ENCODE data around the gene UQCC2.

The UQCC2 gene

DNA sequence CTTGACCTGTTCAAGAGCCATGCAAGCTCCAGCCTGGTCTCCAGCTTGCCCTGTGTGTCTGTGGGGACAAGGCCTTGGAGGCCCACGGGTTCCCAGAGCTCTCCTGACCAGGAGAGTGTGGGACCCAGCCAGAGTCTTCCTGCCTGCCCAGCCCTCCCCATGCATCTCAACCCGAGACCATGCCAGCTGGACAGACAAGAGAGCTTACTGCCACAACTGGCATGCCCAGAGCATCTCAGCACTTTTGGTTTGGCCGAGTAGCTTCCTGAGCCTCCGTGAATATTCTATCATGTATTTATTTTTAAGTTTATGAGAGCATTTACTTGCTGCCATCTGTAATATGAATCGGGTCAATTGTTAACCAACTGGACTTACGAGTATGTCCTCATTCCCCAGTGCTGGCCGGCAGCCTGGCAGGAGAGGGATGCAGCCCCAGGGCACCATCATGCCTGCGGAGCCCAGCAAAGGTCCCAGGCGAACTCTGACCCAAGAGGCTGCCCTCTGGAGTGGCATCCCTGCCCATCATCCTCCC lies 20.3 kb upstream of the UQCC2 start:
- H3K9me2 ChIP-seq (replicated peaks; ENCODE audit: control insufficient read depth, low read length), result no peaks in the 10 kb centered on the region
- H4K20me1 ChIP-seq (ENCODE audit: control insufficient read depth, insufficient read depth, low read depth, low read length), result no peaks in the 10 kb centered on the region
- no peaks in the 10 kb centered on the region for H3K36me3 ChIP-seq (ENCODE audit: control insufficient read depth, low read length)
- no peak overlapping the region for H3K4me2 ChIP-seq (ENCODE audit: low read length)
- H3K27ac ChIP-seq (ENCODE audit: low read depth, low read length), result no peak overlapping the region
- H3K27me3 ChIP-seq (ENCODE audit: control insufficient read depth, low read length), result peaks cover 16% of the 10 kb centered on the region
- no peaks in the 10 kb centered on the region for H3F3A ChIP-seq (ENCODE audit: control insufficient read depth, insufficient read depth)
- no peaks in the 10 kb centered on the region for H3K79me2 ChIP-seq (ENCODE audit: control insufficient read depth, low read length)
- H3K4me1 ChIP-seq (ENCODE audit: control insufficient read depth, low read length), result peaks cover 12% of the 10 kb centered on the region
- H3K4me3 ChIP-seq (ENCODE audit: low read length), result no peak overlapping the region
- TF ChIP-seq CTCF (IDR thresholded peaks at IDR 0.05; ENCODE audit: low read depth, low read length, poor library complexity, severe bottlenecking) (no peak), EZH2phosphoT487 (IDR thresholded peaks at IDR 0.05; ENCODE audit: borderline replicate concordance, low read length) (no peak)
- no peaks in the 10 kb centered on the region for H3K9me3 ChIP-seq (ENCODE audit: control insufficient read depth, insufficient read depth, low read length)

- no peak overlapping the region for H3K27ac ChIP-seq (ENCODE audit: low read depth, low read length)
- H3K9me3 ChIP-seq (ENCODE audit: control insufficient read depth, insufficient read depth, low read length), result no peaks in the 10 kb centered on the region
- no peak overlapping the region for H3K4me2 ChIP-seq (ENCODE audit: low read length)
These were observed 19.5 kb upstream of the UQCC2 start for GRCh38 chr6:33731035-33731434.

GRCh38 chr6:33730611-33731010 lies 19.1 kb upstream of the UQCC2 start:
- no peaks in the 10 kb centered on the region for H3F3A ChIP-seq (ENCODE audit: control insufficient read depth, insufficient read depth)
- H3K4me2 ChIP-seq (ENCODE audit: low read length), result no peak overlapping the region
- no peak overlapping the region for H3K27ac ChIP-seq (ENCODE audit: low read depth, low read length)
- no peaks in the 10 kb centered on the region for H3K36me3 ChIP-seq (ENCODE audit: control insufficient read depth, low read length)
- H3K4me3 ChIP-seq (ENCODE audit: low read length), result no peak overlapping the region
- H3K27me3 ChIP-seq (ENCODE audit: control insufficient read depth, low read length), result peaks cover 27% of the 10 kb centered on the region
- no peaks in the 10 kb centered on the region for H3K9me2 ChIP-seq (replicated peaks; ENCODE audit: control insufficient read depth, low read length)
- no peaks in the 10 kb centered on the region for H3K79me2 ChIP-seq (ENCODE audit: control insufficient read depth, low read length)
- no peaks in the 10 kb centered on the region for H4K20me1 ChIP-seq (ENCODE audit: control insufficient read depth, insufficient read depth, low read depth, low read length)
- H3K9me3 ChIP-seq (ENCODE audit: control insufficient read depth, insufficient read depth, low read length), result no peaks in the 10 kb centered on the region
- peaks cover 13% of the 10 kb centered on the region for H3K4me1 ChIP-seq (ENCODE audit: control insufficient read depth, low read length)
- TF ChIP-seq CTCF (IDR thresholded peaks at IDR 0.05; ENCODE audit: low read depth, low read length, poor library complexity, severe bottlenecking), result no peak
- TF ChIP-seq EZH2phosphoT487 (IDR thresholded peaks at IDR 0.05; ENCODE audit: borderline replicate concordance, low read length), result no peak

More at GRCh38 chr6:33731035-33731434, 19.5 kb upstream of the UQCC2 start:
- Histone ChIP-seq H4K20me1 (ENCODE audit: control insufficient read depth, insufficient read depth, low read depth, low read length) (no peaks in the 10 kb centered on the region), H3K9me2 (replicated peaks; ENCODE audit: control insufficient read depth, low read length) (no peaks in the 10 kb centered on the region), H3K4me3 (ENCODE audit: low read length) (no peak overlapping the region), H3K36me3 (ENCODE audit: control insufficient read depth, low read length) (no peaks in the 10 kb centered on the region), H3K79me2 (ENCODE audit: control insufficient read depth, low read length) (no peaks in the 10 kb centered on the region), H3F3A (ENCODE audit: control insufficient read depth, insufficient read depth) (no peaks in the 10 kb centered on the region), H3K27me3 (ENCODE audit: control insufficient read depth, low read length) (peaks cover 22% of the 10 kb centered on the region), H3K4me1 (ENCODE audit: control insufficient read depth, low read length) (peaks cover 13% of the 10 kb centered on the region)
- TF ChIP-seq EZH2phosphoT487 (IDR thresholded peaks at IDR 0.05; ENCODE audit: borderline replicate concordance, low read length) (no peak), CTCF (IDR thresholded peaks at IDR 0.05; ENCODE audit: low read depth, low read length, poor library complexity, severe bottlenecking) (no peak)
